NB4 (cell line): ENCODE data around the gene SLC37A3.

Source experiments
- MYC ChIP-seq: IDR thresholded peaks from 2 replicates; pipeline ENCODE4 v1.6.1; 2011; ENCODE audit warnings: low read depth, low read length
- POLR2A ChIP-seq: IDR thresholded peaks from 2 replicates; pipeline ENCODE4 v1.6.1; 2011; ENCODE audit warnings: mild to moderate bottlenecking; ENCODE audit not compliant: insufficient read length; ENCODE audit errors: extremely low read depth
- TF ChIP-seq, protein P1 (sequence below): IDR thresholded peaks from one replicate; pipeline ENCODE4 v1.5.1; 2012; ENCODE audit warnings: low read depth, low read length
- TF ChIP-seq, protein P2 (sequence below): IDR thresholded peaks from 2 replicates; pipeline ENCODE4 v1.6.1; 2011; ENCODE audit warnings: low read depth, low read length

DNA sequence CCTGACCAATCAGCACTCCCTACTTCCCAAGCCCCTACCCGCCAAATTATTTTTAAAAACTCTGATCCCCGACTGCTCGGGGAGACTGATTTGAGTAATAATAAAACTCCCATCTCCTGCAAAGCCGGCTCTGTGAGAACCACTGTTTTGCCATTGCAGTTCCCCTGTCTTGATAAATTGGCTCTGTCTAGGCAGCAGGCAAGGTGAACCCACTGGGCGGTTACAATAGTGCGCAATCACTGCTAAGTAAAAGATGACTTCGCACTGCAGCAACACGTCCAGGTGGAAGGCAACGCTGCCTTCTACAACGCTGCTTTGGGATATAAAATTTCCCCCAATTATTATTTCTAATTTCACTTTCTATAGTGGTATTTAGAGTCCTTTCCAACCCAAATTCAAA is 8.9 kb downstream of the SLC37A3 start:
- TF ChIP-seq, protein P1, sequence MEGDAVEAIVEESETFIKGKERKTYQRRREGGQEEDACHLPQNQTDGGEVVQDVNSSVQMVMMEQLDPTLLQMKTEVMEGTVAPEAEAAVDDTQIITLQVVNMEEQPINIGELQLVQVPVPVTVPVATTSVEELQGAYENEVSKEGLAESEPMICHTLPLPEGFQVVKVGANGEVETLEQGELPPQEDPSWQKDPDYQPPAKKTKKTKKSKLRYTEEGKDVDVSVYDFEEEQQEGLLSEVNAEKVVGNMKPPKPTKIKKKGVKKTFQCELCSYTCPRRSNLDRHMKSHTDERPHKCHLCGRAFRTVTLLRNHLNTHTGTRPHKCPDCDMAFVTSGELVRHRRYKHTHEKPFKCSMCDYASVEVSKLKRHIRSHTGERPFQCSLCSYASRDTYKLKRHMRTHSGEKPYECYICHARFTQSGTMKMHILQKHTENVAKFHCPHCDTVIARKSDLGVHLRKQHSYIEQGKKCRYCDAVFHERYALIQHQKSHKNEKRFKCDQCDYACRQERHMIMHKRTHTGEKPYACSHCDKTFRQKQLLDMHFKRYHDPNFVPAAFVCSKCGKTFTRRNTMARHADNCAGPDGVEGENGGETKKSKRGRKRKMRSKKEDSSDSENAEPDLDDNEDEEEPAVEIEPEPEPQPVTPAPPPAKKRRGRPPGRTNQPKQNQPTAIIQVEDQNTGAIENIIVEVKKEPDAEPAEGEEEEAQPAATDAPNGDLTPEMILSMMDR: no peak
- TF ChIP-seq POLR2A: no peak
- no peak for TF ChIP-seq MYC
- TF ChIP-seq, protein P2, sequence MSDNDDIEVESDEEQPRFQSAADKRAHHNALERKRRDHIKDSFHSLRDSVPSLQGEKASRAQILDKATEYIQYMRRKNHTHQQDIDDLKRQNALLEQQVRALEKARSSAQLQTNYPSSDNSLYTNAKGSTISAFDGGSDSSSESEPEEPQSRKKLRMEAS: no peak
